T follicular helper cell (primary cell): Measurements from ENCODE around the gene DCLRE1B.

Experiments
- DNase-seq: peaks from one replicate; pipeline ENCODE4 v3.0.0-alpha.2; 2020; ENCODE audit warnings: low read depth

DCLRE1B gene

GRCh38 chr1:113928187-113928930 lies 23.2 kb downstream of the DCLRE1B start:
- no peak for DNase-seq

- peak; percentile 89 for DNase-seq
These were observed 24.0 kb downstream of the DCLRE1B start, which contains the start of gene HIPK1 for GRCh38 chr1:113928941-113929749. HIPK1 (plus strand) TSS chr1:113929324.

GRCh38 chr1:113929750-113930498 lies 24.8 kb downstream of the DCLRE1B start:
- peak; percentile 69 for DNase-seq

GRCh38 chr1:113930499-113931161 lies 25.5 kb downstream of the DCLRE1B start:
- DNase-seq = peak; percentile 68

GRCh38 chr1:113931451-113931851 lies 26.3 kb downstream of the DCLRE1B start:
- no peak for DNase-seq

- no peak for DNase-seq
These were observed 28.9 kb downstream of the DCLRE1B start for GRCh38 chr1:113934006-113934405.

GRCh38 chr1:113934511-113935055 lies 29.5 kb downstream of the DCLRE1B start:
- no peak for DNase-seq

- DNase-seq = no peak
These were observed 30.1 kb downstream of the DCLRE1B start for GRCh38 chr1:113935176-113935575.

GRCh38 chr1:113935970-113936369 lies 30.8 kb downstream of the DCLRE1B start:
- DNase-seq = no peak

- DNase-seq = no peak
These were observed 32.0 kb downstream of the DCLRE1B start for GRCh38 chr1:113937146-113937545.

GRCh38 chr1:113938192-113938591 lies 33.1 kb downstream of the DCLRE1B start:
- no peak for DNase-seq

GRCh38 chr1:113940365-113941244 lies 35.5 kb downstream of the DCLRE1B start:
- no peak for DNase-seq

GRCh38 chr1:113941245-113941559 lies 36.1 kb downstream of the DCLRE1B start:
- DNase-seq = no peak

GRCh38 chr1:113942527-113942926 lies 37.4 kb downstream of the DCLRE1B start:
- no peak for DNase-seq

GRCh38 chr1:113943028-113943811 lies 38.1 kb downstream of the DCLRE1B start:
- DNase-seq = no peak

- DNase-seq = no peak
These were observed 40.2 kb downstream of the DCLRE1B start for GRCh38 chr1:113945329-113945728.

GRCh38 chr1:113946112-113946511 lies 41.0 kb downstream of the DCLRE1B start:
- no peak for DNase-seq

GRCh38 chr1:113946678-113947387 lies 41.7 kb downstream of the DCLRE1B start:
- DNase-seq = no peak

- no peak for DNase-seq
These were observed 42.4 kb downstream of the DCLRE1B start for GRCh38 chr1:113947388-113948107.
